Measurements from ENCODE around the gene MAP2K3.
A peak's percentile ranks its signal among the peaks of the same experiment; 100 is the strongest.

MAP2K3 gene

GRCh38 chr17:21352981-21353265 is 68.4 kb downstream of the MAP2K3 start:
- no peak for DNase-seq (ENCODE audit: low spot score)
- H3K4me3 ChIP-seq, result no peak overlapping the region
- no peak overlapping the region for H3K27ac ChIP-seq
- no peak for TF ChIP-seq CTCF (IDR thresholded peaks at IDR 0.05)

GRCh38 chr17:21353326-21354010 is 69.0 kb downstream of the MAP2K3 start:
- no peak overlapping the region for H3K4me3 ChIP-seq
- H3K27ac ChIP-seq, result peak overlapping the region in 1 of 2 donors; percentile 45
- TF ChIP-seq CTCF (IDR thresholded peaks at IDR 0.05), result no peak

GRCh38 chr17:21354796-21355385 is 70.4 kb downstream of the MAP2K3 start:
- DNase-seq (ENCODE audit: low spot score), result no peak
- no peak for TF ChIP-seq CTCF (IDR thresholded peaks at IDR 0.05)
- Histone ChIP-seq H3K27ac (no peak overlapping the region), H3K4me3 (no peak overlapping the region)

More at GRCh38 chr17:21353326-21354010, 69.0 kb downstream of the MAP2K3 start:
- DNase-seq (ENCODE audit: low spot score), result no peak

- no peak overlapping the region for H3K4me3 ChIP-seq
- DNase-seq (ENCODE audit: low spot score), result no peak
- TF ChIP-seq CTCF (IDR thresholded peaks at IDR 0.05), result no peak
- H3K27ac ChIP-seq, result no peak overlapping the region
Observed at GRCh38 chr17:21355586-21355985, 71.1 kb downstream of the MAP2K3 start.

- no peak overlapping the region for H3K4me3 ChIP-seq
- DNase-seq (ENCODE audit: low spot score), result no peak
- TF ChIP-seq CTCF (IDR thresholded peaks at IDR 0.05), result no peak
- no peak overlapping the region for H3K27ac ChIP-seq
Observed at GRCh38 chr17:21356537-21357127, 72.1 kb downstream of the MAP2K3 start.

- H3K27ac ChIP-seq, result no peak overlapping the region
- no peak overlapping the region for H3K4me3 ChIP-seq
- TF ChIP-seq CTCF (IDR thresholded peaks at IDR 0.05), result no peak
- no peak for DNase-seq (ENCODE audit: low spot score)
Observed at GRCh38 chr17:21357281-21357680, 72.8 kb downstream of the MAP2K3 start.
